GM12878 (cell line): ENCODE measurements around the gene ODAD4.

ENCODE experiments used
- EGR1 ChIP-seq, 2 experiments: IDR thresholded peaks; 1 replicate in 1 of 2; 2 replicates in 1 of 2; pipeline ENCODE4 v1.6.1; 2011 to 2012; ENCODE audit warnings: low read depth in 2 of 2, low read length in 2 of 2, borderline replicate concordance in 1 of 2, mild to moderate bottlenecking in 1 of 2, moderate library complexity in 1 of 2
- HDAC6 ChIP-seq: fragments of 200-600 bp; sonication (generic); IDR thresholded peaks from one replicate; pipeline ENCODE4 v1.8.0; 2017; ENCODE audit warnings: antibody characterized with exemption; ENCODE audit not compliant: unreplicated experiment
- IRF3 ChIP-seq: fragments of 450-650 bp; IDR thresholded peaks from 2 replicates; pipeline ENCODE4 v1.6.1; 2014; ENCODE audit warnings: mild to moderate bottlenecking
- NR2C2 ChIP-seq: IDR thresholded peaks from 2 replicates; pipeline ENCODE4 v1.6.1; 2011; ENCODE audit warnings: borderline replicate concordance, low read depth; ENCODE audit not compliant: control insufficient read depth, insufficient read length
- POLR2A ChIP-seq: IDR thresholded peaks from 2 replicates; pipeline ENCODE4 v1.6.1; 2011; ENCODE audit warnings: low read depth, mild to moderate bottlenecking, low read length
- POLR2AphosphoS5 ChIP-seq: IDR thresholded peaks from 2 replicates; pipeline ENCODE4 v1.6.1; 2011; ENCODE audit warnings: mild to moderate bottlenecking, low read length, inconsistent platforms
- RAD21 ChIP-seq: IDR thresholded peaks from 2 replicates; pipeline ENCODE4 v1.6.1; 2011; ENCODE audit warnings: mild to moderate bottlenecking, low read depth, low read length, moderate library complexity; ENCODE audit not compliant: insufficient read depth
- SREBF2 ChIP-seq: IDR thresholded peaks from 2 replicates; pipeline ENCODE4 v1.6.1; 2012; ENCODE audit warnings: mild to moderate bottlenecking, low read length
- SRF ChIP-seq, 2 experiments: IDR thresholded peaks; 2 replicates each; pipeline ENCODE4 v1.6.1; 2011; ENCODE audit warnings: low read depth in 2 of 2, low read length in 2 of 2, mild to moderate bottlenecking in 1 of 2, moderate library complexity in 1 of 2
- TF ChIP-seq, protein P1 (sequence below), 3 experiments: IDR thresholded peaks in 2 of 3; conservative IDR thresholded peaks in 1 of 3; 2 replicates each; pipeline ENCODE4 v1.5.1; 2011; ENCODE audit warnings: low read depth in 3 of 3, low read length in 3 of 3, mild to moderate bottlenecking in 3 of 3, control low read depth in 2 of 3, moderate library complexity in 2 of 3, inconsistent platforms in 1 of 3, mixed read lengths in 1 of 3; ENCODE audit not compliant: control insufficient read depth in 2 of 3, insufficient read depth in 1 of 3; ENCODE audit errors: extremely low read depth in 1 of 3
- TF ChIP-seq, protein P2 (sequence below): IDR thresholded peaks from 2 replicates; pipeline ENCODE4 v1.6.1; 2011; ENCODE audit warnings: borderline replicate concordance, low read depth, mild to moderate bottlenecking, moderate library complexity, mixed read lengths, low read length; ENCODE audit not compliant: insufficient read depth; ENCODE audit errors: extremely low read length
- TF ChIP-seq, protein P3 (sequence below): IDR thresholded peaks from 2 replicates; pipeline ENCODE4 v1.6.1; 2011; ENCODE audit warnings: low read depth, mild to moderate bottlenecking, low read length, moderate library complexity, borderline replicate concordance; ENCODE audit errors: extremely low read depth

DNA sequence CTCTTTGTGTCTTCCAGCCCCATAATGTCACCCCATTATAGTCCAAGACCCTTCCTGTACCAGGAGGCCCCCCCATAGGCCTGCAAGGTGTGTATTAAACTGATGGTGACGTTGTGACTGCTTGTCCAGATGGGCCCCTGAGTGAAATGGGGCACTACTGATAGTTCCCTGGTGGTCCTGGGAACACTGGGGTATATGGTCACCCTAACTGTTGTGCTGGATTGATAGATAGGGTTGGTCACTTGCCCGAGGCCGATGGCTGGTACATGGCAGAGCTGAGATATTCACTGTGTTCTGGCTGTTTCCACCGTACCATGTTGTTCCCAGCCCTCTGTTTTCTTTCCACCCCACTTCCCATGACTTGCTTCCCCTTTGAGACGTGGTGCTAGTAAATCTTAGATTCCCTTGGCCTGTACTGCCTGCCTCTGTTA, 40.5 kb downstream of the ODAD4 start:
- TF ChIP-seq, protein P1, sequence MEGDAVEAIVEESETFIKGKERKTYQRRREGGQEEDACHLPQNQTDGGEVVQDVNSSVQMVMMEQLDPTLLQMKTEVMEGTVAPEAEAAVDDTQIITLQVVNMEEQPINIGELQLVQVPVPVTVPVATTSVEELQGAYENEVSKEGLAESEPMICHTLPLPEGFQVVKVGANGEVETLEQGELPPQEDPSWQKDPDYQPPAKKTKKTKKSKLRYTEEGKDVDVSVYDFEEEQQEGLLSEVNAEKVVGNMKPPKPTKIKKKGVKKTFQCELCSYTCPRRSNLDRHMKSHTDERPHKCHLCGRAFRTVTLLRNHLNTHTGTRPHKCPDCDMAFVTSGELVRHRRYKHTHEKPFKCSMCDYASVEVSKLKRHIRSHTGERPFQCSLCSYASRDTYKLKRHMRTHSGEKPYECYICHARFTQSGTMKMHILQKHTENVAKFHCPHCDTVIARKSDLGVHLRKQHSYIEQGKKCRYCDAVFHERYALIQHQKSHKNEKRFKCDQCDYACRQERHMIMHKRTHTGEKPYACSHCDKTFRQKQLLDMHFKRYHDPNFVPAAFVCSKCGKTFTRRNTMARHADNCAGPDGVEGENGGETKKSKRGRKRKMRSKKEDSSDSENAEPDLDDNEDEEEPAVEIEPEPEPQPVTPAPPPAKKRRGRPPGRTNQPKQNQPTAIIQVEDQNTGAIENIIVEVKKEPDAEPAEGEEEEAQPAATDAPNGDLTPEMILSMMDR (IDR thresholded peaks at IDR 0.05 in 2 of 3, conservative IDR thresholded peaks at IDR 0.05 in 1 of 3; ENCODE audit: control insufficient read depth in 2 of 3, extremely low read depth in 1 of 3, insufficient read depth in 1 of 3, low read depth in 3 of 3, low read length in 3 of 3): no peak
- no peak for TF ChIP-seq SREBF2
- no peak for TF ChIP-seq NR2C2
- no peak for TF ChIP-seq IRF3
- TF ChIP-seq, protein P2, sequence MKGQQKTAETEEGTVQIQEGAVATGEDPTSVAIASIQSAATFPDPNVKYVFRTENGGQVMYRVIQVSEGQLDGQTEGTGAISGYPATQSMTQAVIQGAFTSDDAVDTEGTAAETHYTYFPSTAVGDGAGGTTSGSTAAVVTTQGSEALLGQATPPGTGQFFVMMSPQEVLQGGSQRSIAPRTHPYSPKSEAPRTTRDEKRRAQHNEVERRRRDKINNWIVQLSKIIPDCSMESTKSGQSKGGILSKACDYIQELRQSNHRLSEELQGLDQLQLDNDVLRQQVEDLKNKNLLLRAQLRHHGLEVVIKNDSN: no peak
- peak; percentile 51; the same call in 1 of the 2 replicates for TF ChIP-seq POLR2A
- no peak for TF ChIP-seq EGR1 (IDR thresholded peaks at IDR 0.05; ENCODE audit: borderline replicate concordance in 1 of 2, low read depth in 2 of 2, low read length in 2 of 2)
- no peak for TF ChIP-seq HDAC6
- TF ChIP-seq, protein P3, sequence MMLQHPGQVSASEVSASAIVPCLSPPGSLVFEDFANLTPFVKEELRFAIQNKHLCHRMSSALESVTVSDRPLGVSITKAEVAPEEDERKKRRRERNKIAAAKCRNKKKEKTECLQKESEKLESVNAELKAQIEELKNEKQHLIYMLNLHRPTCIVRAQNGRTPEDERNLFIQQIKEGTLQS: no peak
- TF ChIP-seq RAD21: no peak
- no peak for TF ChIP-seq SRF (IDR thresholded peaks at IDR 0.05; ENCODE audit: low read depth in 2 of 2, low read length in 2 of 2)
- TF ChIP-seq POLR2AphosphoS5: peak; percentile 34; the same call in 1 of the 2 replicates
